Measurements from ENCODE around the gene HELZ.
"Not testable (repeated sequence)": the region's sequence is repeated elsewhere in the genome, so short reads cannot be mapped to it uniquely, and the experiment has no call there.

The HELZ gene

DNA sequence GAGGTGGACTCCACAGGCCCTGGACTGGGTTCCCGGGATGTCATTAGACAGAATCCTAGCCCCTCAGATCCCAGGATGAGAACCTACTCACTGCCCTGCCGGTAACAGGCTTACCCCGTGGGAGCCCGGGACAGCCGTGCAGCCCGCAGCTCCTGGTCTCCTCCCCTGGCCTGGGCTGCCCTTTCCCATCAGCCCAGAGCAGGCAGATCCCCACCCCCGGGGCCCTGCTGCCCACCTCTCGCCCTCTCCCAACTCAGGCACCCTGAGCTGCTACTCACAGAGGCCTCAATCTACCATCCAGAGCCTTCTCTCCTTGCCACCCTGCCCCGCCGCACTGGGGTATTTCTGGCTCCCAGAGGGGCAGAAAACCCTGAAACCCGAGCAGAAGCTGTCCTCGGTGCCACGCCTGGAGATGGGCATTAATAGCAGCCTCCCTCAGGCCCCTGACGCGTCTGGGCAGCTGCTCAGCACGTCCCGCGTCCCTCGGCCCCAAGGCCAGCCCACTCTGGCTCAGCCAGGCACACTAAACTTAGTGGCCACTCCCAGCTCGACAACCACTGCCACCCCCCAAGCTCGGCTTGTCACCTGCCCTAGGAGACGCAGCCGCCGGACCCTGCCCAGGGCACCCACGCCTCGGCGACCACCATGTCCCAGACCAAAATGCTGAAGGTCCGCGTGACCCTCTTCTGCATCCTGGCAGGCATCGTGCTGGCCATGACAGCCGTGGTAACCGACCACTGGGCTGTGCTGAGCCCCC, 200.8 kb downstream of the HELZ start, which contains the start of gene CACNG1:
CACNG1 (plus strand) TSS at position 539 of the 757 bp plus-strand sequence; CDS start at position 646, 107 bp downstream.
- FAIRE-seq = no peak

DNA sequence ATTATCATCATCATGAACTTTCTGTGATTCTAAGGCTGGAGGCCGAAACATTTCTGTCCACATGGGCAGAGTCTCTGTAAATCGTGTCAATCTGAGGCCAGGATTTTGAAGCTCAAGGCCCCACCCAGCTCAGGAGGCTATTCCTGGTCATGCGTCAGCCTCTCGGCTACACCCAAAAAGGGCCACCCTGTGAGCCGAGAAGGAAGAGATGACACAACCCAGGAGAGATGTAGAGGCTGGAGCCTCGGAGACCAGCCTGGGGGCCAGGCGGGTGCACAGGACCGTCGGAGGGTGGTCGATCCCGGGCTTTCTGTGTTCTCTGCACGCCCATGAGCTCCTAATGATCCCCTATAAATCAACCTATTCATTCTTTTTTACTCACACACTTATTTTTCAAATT, 201.7 kb downstream of the HELZ start:
- FAIRE-seq = no peak

DNA sequence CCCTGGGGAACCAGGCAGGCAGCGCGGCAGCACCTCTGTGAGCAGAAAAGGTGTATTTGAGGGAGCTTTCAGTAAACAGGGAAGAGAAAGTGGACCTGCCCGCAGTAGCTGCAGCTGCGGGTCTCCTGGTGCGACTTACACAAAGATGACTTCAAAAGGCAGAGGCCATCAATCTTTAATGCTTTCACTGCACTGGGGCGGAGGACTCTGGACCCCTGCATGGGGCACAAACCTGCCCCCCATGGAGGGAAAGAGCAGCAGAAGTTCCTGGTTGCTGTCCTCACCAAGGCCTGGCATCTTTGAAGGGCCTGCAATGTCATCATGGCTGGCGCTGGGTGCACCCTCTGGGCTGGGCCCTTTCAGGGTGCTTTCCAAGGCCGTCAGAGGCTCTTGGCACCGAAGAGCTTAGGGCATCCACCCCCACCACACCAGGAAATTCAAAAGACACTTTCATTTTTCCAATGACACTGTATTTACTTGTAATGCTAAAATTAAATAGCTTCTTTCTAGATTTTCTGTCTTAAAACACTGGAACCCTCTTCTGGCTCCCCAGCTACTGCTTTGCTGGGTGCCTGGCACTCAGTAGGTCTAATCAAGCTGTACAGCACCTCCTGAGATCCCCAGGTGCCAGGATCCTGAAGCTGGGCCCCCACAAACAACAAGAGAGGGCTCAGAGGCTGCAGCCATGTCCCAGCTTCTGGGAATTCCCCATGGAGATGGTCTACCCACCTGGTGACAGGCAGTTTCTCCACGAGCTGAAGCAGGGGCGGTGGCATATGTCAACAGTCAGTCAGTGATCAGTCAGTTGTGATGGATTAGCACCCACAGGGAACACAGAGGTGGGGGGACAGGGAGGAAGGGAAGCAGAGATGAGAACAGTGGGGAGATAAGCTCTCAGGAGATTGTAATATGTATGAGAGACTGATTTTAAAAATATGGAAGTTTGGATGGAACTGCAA, 202.8 kb downstream of the HELZ start:
- FAIRE-seq = no peak

DNA sequence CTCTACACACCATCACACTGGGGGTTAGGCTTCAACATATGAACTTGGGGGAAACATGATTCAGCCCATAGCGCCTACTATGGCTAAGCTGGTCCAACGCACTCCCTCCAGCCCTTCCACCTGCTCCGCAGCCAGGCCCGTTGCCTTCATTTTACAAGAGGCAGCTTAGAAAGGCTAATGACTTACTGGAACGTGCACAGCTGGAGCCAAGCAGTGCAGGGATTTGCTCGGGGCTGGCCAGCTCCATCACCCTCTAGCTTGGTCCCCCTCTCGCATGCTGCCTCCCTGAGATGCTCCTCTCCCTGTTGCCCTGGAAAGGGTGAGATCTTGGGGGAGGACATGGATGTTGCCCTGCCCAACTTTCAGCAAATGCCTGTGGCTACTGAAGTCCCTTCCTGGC, 203.5 kb downstream of the HELZ start:
- FAIRE-seq = no peak

DNA sequence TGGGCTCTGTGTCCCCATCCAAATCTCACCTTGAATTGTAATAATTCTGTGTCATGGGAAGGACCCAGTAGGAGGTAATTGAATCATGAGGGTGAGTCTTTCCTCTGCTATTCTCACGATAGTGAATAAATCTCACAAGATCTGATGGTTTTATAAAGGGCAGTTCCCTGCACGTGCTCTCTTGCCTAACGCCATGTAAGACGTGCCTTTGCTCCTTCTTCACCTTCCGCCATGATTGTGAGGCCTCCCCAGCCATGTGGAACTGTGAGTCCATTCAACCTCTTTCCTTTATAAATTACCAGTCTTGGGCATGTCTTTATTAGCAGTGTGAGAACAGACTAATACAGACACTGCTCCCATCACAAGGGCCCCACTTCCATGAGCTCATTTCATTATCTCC, 203.9 kb downstream of the HELZ start:
- not testable (repeated sequence) for FAIRE-seq

DNA sequence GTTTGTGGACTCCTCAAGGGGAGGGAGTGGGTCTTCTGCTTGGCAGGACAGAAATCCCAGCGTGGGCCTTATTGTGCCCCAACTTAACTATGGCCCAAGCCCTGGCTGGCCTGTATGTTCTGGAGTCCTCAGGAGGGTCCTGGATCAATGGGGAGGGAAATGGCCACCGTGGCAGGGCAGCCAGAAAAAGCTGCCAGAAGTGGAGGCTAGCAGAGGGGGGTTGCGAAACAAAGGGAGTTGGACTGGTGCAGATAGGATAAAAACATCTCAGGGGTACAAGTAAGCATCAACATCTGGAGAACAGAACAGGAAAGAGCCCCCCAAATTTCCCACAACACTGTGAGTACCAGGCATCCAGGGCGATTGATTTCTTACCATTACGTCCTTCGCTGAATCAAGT, 204.3 kb downstream of the HELZ start:
- FAIRE-seq = no peak

DNA sequence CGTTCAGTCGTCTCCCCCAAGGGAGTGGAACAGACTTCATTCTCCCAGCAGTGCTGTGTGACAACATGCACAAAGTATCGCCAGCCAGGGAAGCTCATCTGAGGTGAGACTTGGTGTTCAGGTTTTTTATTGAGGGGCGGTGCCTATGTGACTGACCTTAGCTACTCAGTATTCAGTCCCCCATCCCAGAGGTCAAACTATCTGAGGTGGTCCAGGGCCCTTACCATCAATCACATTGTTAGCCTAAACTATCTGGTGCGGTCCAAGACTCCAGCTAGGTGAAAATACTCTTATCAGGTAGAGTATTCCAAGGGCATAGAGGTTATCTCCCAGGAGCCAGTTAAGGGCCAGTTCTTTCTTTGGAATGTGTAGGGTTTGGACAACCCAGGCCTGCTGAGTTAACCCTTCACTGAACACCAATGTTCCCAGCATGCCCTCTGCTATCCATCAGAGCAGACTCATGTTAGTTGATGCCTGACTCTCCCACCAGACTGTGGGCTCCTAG, 206.1 kb downstream of the HELZ start:
- FAIRE-seq = no peak

DNA sequence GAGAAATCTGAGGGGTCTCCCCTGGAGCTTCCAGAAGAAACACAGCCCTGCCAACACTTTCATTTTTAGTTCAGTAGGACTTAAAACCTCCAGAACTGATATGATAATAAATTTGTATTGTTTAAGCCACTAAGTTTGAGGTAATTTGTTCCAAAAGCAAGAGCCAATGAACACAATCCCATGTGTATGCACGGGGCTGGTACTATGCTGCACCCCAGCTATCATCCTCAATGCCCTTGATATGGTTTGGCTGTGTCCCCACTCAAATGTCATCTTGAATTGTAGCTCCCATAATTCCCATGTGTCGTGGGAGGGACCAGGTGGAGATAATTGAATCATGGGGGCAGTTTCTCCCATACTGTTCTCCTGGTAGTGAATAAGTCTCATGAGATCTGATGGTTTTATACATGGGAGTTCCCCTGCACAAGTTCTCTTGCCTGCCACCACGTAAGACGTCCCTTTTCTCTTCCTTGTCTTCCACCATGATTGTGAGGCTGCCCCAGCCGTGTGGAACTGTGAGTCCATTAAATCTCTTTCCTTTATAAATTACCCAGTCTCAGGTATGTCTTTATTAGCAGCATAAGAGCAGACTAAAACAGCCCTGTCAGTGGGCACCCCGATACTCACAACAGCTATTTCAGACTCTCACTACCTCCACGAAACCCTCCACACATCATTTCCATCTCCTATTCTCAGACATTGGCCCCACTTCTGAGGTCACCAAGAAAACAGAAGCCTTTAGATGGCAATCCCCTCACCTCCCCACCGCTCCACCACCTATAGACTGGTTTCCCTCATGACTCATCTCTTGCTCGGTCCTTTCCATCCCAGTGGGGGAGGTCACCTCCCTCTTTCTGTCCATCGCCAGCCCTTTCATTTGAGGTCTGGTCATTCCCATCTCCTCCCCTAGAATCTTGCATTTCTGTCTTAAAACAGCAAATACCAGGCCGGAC, 209.6 kb downstream of the HELZ start:
- no peak for FAIRE-seq

DNA sequence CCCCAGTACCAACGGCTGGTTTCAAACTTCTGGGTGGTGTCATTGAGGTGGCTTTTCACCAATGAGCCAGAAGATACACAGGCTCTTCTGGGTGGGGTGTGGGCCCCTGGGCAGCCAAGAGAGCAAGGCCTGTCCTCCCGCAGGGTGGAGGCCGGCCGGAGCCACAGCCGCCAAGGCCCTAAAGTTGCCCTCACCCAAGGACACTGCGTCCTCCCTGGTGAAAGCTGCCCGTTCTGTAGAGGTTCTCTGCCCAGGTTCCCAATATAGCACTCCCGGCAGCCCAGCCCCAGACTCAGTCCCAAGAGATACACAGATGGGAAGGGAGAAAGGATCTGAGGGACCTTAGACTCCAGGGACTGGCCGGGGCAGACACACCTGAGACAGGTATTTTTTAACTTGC, 211.4 kb downstream of the HELZ start:
- FAIRE-seq = no peak

DNA sequence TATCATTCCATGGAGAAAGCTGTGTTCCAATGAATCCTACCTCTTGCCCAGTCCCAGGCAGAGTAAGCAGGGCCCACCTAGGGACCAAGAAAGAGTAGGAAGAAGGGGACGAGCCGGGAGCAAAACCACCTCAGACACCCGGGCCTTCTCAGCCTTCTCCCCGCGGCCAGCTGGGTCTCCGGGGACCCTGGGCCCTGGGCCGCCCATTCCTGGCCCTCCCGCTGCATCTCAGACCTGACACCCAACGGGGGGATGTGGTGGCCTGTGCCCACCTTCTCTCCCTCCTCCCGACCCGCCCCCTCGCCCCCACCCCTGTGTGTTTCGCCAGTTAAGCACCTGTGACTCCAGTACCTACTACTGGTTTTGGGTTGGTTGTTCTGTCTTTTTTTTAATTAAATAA, 212.0 kb downstream of the HELZ start:
- FAIRE-seq = no peak

DNA sequence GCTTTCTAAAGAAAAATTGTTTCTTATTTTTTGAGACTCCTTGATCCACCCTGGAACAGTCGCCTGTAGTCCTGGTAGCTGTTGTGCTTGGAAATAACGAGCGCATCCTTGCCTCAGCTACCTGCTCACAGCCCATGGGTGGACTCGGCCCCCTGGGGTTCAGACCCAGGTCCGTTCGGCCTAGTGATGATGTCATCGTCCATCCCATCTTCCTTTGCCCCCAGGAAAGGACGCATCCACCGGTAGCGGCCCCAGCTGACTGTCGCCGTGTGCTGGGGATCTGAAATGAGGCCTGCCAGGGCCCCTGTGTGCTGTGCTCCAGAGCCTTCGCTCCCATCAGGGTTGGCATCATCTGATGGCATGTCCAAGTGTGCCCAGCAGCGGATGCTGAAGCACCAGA, 212.6 kb downstream of the HELZ start:
- FAIRE-seq = no peak

DNA sequence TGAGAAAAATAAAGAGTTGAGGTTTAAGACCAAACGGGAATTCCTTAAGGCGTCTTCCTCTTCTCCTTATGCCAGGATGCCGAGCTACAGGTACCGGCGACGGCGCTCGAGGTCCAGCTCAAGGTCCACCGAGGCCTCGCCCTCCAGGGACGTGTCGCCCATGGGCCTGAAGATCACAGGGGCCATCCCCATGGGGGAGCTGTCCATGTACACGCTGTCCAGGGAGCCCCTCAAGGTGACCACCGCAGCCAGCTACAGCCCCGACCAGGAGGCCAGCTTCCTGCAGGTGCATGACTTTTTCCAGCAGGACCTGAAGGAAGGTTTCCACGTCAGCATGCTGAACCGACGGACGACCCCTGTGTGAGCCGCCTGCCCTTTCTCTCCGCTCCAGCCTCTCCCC, 214.4 kb downstream of the HELZ start:
- FAIRE-seq = no peak

DNA sequence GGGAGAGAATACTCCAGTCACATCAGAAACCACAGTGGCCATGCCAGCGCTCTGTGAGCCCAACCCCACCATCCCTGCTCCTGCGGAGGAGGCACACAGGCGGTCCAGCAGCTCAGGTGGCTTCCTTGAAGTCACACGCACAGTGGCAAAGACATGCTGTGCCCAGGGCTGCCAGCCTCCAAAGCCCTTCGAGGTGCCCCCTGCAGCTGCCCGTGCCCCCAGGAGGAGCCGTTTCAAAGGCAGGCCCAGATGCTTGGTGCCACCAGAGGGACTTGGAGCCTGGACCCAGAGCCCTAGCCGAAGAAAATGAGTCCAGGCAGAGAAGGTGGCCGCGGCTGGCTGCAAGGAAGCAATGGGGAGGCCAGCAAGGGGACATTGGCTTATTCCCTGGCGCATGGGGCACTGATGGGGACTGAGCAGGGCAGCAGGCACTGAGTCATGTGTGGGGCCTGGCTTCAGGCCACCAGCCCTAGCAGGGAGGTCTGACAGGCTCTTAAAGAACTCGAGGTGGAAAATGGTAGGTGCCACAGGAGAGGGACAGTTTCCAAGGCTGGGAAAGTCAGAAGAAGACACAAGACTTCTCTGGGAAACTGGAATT, 217.9 kb downstream of the HELZ start:
- no peak for FAIRE-seq

DNA sequence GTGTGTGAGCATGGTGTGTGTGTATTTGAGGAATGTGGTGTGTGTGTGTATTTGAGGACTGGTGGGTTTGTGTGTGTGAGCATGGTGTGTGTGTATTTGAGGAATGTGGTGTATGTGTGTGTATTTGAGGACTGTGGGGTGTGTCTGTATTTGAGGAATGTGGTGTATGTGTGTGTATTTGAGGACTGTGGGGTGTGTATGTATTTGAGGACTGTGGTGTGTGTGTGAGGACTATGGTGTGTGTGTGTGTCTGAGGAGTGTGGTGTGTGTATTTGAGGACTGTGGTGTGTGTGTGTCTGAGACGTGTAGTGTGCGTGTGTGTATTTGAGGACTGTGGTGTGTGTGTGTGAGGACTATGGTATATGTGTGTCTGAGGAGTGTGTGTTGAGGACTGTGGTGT, 218.7 kb downstream of the HELZ start:
- no peak for FAIRE-seq

DNA sequence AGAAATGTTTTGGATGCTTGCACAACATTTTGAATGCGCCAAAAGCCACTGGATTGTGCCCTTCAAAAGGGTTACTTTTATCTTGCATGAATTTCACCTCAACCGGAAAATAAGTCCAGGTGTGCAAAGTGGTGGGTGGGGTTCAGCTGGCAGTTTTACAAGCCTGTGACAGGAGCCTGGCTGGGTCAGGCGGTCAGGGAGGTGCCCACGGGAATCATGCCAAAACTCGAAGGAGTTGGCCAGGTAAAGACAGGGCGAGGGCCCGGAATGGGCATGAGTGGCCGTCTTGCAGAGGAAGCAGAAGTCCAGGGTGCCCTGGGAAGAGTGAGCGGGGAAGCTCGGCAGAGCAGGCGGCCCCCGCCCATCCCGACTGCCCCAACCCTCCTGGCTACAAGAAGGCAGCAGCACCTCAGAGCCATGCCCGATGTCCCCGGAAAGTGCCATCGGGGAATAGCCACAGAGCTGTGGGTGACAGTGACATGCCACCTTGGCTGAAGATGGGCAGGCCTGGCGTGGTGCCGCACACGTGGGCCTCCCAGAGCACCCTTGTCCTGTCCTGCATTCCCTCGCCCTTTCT, 219.7 kb downstream of the HELZ start:
- FAIRE-seq = no peak

DNA sequence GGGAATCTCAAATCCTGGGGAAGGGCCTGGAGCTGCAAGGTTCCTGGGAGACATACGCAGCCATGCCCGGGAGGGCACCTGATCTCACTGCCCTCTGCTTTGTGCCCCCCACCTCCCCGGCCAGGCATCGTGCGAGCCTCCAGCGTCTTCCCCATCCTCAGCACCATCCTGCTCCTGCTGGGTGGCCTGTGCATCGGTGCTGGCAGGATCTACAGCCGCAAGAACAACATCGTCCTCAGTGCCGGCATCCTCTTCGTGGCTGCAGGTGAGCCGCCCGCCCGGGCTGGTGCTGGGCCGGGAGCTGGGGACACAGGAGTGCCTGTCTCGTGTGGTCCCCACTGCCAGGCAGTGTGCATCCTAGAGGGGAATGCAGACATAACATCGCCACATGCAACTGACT, 220.3 kb downstream of the HELZ start:
- FAIRE-seq = no peak

DNA sequence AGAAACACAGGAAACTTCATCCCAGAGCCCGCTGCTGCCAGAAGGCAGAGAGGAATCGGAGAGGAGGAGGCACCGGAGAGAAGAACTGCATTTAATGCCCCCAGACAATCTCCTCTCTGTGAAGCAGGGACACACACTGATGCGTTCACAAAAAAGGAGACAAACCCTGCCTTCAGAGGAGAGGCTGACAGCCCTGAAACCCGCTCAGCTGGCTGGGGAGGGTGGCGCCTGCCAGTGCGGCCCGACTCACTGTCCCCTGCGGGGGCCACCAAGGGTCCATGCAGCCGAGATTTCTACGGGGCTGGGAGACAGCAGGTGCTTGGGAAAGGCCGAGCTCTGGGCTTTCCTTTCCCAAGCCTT, 222.6 kb downstream of the HELZ start:
- FAIRE-seq = no peak

DNA sequence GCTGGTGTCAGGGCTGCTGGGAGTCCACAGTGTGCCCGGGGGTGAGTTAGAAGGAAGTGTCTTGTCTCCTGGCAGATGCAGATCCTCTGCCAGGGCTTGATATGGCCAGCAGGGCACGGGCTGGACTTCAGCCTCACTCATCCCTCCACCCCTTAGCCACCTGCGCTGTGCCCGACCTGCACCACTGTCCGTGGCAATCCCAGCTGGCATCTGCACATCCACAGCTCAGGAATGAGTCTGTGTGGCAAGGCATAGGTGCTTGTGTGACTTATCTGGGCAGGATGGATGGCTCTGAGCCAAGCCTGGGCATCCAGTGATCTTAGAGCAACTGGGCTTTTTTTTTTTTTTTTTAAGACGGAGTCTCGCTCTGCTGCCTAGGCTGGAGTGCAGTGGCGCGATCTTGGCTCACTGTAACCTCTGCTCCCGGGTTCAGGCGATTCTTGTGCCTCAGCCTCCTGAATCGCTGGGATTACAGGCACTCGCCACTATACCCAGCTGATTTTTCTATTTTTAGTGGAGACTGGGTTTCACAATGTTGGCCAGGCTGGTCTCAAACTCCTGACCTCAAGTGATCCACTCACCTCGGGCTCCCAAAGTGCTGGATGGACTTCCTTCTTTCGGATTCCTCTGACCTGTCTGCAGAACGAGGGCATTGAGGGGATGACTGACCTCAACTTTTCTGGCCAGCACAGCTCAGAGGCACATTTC, 223.1 kb downstream of the HELZ start:
- no peak for FAIRE-seq

DNA sequence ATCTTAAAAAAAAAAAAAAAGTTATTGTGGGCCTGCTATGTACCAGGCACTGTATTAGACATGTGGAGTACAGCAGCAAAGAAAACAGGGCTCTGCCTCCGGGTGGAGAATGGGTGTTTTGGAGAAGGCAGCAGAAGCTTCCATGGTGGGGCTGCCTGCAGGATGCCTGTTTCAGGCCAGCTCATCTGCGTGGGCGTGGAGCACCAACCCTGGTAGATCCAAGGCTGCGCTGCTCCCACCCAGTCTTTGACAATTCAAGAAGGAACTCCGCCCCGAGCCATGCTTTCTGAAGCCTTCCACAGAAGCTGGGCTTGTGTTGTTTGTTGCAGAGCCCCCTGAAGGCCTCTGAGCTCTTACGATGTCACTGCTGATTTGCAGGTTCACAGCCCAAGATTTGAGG, 223.8 kb downstream of the HELZ start:
- FAIRE-seq = no peak

Data from colon (tissue), 2 donors.